HG02973 (cell line): ENCODE data around the gene ZPR1.
"Not testable (repeated sequence)": the region's sequence is repeated elsewhere in the genome, so short reads cannot be mapped to it uniquely, and the experiment has no call there.

ENCODE experiments used
- ATAC-seq: cut with Tn5 transposase; IDR thresholded peaks from one replicate; pipeline ENCODE4 v1.9.1; 2021; ENCODE audit warnings: moderate library complexity; ENCODE audit not compliant: unreplicated experiment

Gene ZPR1

DNA sequence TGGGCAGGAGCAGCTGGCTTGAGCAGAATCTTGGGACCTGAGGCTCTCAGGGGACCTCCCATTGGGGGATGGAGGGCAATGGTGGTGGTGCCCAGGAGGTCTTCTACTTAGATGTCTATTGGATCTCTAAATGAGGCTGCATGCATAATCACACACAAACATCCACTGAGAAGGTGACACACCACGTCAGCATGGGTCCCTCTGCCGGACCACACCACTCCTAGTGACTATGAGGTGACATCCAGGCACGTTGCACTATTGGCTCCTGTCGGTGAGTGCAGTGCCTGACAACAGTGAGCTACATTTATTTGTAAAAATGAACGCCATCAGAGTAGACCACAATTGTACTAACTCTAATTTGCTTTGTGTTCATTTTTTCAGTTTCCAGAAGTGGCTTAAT lies 37.6 kb upstream of the ZPR1 start:
- no peak for ATAC-seq

DNA sequence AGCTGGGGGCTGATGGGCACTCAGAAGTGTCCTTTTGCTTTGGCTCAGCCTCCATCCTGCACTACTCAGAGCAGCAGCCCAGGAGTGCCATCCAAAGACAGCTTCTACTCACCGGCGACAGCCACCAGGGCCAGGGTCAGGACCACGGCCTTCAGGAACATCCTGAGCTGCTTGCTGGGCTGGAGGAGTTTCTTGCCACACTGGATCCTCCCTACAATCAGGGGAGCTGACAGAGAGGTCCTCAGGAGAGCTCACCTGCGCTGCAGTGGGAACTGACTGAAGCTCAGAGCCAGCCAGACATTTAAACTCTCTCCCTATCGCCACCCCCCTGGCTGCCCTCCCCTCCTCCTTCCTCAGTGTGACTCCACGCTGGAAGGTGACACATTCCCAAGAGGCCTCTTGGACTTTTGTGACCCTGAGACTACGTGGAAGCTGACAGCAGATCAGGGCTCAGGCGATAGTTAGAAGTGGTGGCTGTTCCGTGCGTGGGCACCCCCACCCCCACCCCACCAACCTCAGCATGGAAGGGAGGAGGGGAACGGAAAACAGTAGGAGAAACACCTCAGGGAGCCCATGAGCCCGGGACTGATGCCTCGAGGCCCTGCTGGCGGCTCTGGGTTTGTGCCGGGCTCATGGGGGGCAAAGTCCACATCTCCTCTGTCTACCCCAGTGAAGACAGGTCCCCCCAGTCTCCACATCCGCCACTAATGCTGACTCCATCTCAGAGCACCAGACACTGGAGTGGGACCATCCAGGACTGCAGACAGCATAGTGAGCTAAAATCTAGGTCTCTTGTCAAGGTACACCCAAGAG lies 35.4 kb upstream of the ZPR1 start, which contains the start of gene APOA4:
Gene APOA4 (minus strand): TSS at position 274 of the 813 bp plus-strand sequence. CDS start 113 bp downstream, at position 161.
- ATAC-seq, result no peak

DNA sequence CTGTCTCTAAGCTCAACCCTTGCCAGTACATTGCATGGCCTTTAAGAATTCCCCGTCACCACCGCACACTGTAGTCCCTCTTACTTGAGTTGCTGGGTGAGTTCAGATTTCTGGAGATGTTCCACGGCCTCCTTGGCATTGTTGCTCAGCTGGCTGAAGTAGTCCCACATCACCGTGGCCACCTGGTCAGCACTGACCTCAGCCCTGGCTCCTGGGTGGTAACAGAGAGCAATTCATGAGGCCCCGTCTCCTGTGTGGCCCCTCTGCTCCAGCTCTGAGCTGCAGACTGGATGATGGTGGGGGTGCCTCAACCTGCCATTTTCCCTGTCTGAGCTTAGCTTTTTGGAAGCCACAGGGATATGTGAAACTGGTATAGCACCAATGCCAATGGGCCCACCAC lies 34.8 kb upstream of the ZPR1 start:
- no peak for ATAC-seq

DNA sequence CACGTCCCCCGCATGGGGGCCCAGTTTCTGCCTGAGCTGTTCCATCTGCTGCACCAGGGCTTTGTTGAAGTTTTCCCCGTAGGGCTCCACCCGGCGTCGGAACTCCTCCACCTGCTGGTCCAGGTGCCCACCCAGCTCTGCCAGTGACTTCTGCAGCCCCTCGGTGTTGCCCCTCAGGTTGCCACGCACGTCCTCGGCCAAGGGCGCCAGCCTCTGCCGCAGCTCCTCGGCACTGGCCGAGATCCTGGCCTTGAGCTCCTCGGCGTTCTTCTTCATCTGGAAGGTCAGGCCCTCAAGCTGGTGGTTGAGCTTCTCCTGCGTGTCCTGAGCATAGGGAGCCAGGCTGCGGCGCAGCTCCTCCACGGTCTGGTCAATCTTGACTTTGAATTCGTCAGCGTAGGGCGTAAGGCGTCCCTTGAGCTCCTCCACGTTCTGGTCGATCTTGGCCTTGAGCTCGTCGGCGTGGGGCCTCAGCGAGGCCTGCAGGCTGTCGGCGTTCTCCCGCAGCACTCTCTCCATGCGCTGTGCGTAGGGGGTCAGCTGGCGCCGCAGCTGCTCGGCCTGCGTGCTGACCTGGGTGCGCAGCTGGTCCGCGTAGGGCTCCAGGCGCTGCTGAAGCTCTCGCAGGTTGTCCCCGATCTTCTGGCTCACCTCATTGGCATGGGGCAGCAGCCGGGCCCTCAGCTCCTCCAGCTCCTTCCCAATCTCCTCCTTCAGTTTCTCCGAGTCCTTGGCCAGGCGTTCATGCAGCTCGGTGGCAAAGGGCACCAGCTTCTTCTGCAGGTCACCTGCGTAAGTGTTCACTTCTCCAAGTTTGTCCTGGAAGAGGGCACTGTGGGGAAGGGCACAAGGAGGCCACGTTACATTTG lies 33.5 kb upstream of the ZPR1 start:
- ATAC-seq, result no peak

DNA sequence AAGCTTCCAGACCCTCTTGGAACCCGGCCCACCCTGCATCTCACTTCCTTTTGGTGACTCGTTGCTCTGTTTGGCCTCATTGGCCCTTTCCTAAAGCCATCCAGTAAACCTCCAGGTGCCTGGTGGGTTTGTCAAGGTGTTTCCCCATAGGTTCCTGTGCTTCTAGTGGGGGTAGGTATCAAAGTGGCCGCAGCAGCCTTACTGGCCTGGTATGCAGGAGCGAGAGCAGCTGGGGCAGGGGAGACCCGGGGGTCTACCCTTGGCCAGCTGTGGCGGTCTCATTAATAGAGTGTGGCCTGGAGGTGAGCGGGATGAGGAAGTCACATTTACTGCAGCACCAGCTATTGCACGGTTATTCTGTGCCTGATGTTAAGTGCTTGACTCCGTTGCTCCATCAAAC lies 31.2 kb upstream of the ZPR1 start:
- ATAC-seq, result no peak

DNA sequence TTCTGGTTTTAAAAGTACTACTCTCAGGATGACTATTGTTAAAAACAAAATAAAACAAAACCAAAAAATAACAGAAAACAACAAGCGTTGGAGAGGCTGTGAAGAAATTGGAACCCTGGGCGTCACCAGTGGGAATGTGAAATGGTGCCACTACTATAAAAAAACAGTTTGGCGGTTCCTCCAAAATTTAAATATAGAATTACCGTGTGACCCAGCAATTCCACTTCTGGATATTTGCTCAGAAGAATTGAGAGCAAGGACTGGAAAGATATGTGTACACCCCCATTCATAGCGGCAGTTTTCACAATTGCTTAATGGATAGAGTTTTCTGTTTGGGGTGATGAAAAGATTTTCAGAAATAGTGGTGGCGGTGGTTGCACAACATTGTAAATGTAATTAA lies 26.7 kb upstream of the ZPR1 start:
- no peak for ATAC-seq

DNA sequence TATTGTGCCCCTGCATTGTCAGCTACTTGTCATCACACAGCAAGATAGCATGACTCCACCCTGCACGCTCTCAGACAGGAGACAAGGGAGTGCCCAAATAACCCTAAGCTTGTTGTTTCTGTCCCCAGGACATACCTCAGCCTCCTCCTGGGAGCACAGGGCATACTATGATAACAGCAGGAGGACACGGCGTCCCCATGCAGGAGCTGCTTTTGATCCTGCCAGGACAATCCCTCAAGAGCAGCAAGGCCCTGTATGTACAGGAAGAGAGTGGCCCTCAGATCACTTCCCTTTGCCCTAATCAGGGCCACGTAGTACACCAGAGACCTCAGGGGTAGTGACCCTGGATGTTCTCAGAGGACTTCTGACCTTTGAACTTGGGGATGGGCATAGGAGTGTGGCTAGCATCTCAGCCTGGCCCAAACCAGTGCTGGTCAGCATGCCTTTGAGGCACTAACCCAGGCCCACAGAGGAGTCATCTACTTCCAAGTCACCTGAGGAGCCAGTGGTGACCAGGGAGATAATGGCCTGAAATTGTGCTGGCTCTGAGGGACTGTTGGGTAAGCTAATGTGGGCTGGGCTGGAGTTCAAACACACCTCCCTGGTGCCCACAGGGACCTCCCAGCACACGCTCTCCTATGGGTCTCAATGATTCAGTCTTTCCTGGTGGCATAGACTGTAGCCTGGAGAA lies 26.1 kb upstream of the ZPR1 start:
- no peak for ATAC-seq

DNA sequence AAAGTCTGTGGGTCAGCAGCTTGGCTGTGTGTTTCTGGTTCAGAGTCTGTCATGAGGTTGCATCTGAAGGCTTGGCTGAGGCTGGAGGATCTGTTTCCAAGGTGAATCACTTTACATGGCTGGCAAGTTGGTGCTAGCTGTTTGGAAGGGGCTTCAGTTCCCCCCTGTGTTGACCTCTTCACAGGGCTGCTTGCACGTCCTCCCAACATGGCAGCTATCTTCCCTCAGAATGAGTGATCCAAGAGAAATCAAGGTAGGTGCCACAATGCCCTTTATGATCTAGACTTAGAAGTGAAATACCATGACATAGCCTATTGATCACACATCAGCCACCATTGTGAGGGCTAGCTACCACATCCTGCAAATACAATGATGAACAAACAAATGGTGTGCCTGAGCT lies 25.3 kb upstream of the ZPR1 start:
- no peak for ATAC-seq

DNA sequence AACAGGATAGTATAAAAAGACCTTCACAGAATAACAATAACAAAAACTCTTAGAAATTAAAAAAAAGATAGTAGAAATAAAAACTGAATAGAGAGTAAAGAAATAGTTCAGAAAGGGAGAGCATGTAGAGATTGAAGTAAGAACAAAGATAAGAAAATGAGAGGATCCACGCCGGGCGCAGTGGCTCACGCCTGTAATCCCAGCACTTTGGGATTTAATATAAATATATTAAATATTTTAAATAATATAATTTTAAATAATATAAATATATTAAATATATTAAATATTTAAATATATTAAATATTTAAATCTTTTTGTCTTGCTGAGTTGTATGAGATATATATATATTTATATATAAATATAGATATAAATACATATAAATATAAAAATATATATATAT lies 24.3 kb upstream of the ZPR1 start:
- ATAC-seq, result no peak

DNA sequence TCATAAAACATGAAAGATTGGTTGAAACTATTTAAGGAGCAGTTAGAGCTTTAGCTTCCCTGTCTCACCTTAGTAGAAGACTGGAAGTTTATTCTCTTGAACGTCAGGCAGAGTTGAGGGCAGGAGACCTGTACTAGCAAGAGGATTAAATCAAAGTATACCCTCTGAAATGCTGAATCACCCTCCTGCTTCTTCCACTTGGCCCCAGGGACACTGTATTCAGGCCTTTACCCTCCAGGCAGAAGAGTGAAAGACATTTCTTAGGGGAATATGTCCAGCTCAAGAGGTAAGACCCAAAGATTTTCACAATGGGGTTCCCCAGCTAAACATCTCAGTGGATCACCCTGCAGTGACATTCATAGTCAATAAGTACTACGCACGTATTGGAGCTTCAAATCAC lies 23.4 kb upstream of the ZPR1 start:
- no peak for ATAC-seq

DNA sequence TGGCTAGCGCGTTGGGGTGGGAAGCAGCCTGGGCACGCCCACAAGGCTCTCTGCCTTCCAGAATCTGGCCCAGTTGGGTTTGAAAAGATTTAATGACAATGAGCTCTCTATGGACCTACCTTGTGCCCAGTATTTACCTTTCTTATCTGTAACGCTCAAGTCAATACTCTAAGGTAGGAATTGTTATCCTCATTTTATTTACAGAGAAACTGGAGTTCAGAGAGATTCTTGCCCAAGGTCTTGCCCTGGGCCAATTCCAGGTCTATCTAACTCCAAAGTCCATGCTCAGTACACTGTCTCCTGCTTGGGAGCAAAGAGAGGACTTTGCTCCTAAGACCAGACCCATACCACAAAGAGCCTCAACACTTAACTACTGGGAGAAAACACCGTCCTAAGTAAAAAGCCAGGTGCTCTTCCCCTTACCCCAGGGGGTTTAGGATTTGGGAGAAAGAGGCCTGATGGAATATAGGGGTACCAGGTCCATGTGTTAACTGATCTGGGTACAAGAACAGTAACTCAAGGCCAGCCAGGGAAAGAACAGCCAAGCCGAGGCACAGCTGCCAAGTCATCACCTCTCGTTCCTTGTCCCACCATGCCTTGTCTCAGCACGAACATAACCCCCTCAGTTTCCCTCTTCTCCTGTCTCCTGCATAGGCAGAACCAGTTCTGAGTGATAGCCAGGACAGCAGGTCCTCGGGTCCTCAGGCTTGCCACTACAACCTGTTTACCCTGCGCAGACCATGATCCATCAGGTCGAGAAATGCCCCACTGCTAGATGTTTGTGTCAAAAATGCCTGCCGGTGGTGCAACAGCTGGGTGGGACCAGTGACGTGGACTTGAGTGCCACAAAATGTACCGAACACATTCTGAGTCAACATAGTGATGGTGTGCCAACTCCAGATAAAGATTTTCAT lies 20.7 kb upstream of the ZPR1 start:
- ATAC-seq, result no peak

DNA sequence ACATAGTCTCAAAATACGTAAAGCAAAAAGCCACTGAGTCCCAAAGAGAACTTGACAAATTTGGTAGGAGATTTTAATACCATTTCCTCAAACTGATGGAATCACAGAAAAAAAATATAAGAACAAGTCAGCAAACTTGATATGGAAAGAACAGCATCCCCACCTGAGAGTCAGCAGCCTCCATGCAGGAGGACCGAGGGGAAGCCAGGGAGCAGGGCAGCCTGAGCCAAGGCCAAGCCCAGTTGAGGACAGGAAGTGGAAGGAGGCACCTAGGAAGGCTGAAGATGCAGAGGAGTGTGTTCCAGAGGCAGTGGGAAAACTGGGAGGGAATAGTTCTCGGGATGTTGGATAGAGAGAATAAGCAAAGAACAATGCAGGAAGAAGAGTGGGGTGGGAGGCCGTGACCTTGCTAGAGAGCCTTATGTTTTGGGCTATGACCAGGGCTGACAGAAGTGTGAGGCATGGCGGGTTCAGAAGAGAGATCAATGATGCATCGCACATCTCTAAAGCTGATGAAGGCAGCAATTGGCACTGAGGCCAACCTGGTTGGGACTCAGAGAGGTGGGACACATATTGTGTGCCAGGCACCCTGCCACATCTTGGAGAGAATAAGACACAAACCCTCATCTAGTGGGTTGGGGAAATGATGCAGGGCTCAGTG lies 19.9 kb upstream of the ZPR1 start:
- no peak for ATAC-seq

DNA sequence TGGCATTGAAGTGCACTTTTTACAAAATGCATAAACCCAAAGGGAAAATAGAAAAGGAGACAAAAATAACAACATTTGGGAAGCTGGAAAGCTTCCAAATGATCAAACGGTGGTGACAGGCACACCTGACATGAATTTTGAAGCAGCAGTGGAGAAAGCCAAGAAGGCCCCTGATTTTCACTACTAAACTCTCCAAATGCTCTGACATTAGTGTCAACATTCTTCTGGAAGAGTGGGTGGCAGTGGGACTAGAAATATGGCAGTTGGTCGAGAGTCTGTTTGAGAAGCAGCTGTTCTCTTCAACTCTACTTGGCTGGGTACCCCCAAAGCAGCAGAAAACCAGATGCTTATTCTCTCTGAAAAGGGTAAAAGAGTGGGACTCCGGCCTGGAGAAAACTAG lies 16.2 kb upstream of the ZPR1 start:
- ATAC-seq, result no peak

DNA sequence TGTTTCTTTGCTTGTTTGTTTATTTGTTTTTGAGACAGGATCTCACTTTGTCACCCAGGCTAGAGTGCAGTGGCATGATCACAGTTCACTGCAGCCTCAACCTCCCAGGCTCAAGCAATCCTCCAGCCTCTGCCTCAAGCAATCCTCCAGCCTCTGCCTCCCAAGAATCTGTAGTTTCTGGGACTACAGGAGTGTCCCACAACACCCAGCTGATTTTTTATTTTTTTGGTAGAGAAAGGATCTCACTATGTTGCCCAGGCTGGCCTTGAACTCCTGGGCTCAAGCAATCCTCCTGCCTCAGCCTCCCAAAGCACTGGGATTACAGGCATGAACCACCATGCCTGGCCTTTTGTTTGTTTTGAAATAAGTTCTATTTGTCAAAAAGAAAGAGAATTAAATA lies 13.8 kb upstream of the ZPR1 start:
- not testable (repeated sequence) for ATAC-seq

DNA sequence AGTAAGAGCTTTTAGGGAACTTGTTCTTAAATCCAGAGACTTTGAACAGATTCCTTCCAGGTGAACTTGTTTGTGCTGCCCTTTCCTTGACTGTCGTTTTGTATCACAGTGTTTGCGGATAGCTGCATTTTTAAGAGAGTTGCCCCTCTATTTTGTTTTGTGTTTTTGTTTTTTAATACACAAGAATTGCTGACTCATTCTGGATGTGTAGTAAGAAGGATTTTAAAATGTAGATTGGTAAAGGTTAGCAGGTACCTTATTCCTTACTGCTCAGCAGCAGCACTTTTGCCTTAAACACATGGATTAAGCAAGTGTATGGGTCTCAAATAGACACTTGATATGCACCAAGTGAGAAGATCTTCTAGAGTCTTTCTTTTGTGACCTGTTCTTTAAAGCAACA lies 12.8 kb upstream of the ZPR1 start:
- no peak for ATAC-seq

DNA sequence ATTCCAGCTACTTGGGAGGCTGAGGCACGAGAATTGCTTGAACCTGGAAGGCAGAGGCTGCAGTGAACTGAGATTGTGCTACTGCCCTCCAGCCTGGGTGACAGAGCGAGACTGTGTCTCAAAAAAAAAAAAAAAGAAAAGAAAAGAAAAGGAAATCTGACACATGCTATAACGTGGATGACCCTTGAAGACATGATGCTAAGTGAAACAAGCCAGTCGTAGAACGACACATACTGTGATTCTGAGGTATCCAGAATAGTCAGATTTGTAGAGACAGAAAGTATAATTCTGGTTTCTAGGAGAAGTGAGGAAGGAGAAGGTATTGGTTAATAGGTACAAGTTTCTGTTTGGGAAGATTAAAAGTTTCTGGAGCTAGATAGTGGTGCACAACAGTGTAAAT lies 10.5 kb upstream of the ZPR1 start:
- no peak for ATAC-seq

DNA sequence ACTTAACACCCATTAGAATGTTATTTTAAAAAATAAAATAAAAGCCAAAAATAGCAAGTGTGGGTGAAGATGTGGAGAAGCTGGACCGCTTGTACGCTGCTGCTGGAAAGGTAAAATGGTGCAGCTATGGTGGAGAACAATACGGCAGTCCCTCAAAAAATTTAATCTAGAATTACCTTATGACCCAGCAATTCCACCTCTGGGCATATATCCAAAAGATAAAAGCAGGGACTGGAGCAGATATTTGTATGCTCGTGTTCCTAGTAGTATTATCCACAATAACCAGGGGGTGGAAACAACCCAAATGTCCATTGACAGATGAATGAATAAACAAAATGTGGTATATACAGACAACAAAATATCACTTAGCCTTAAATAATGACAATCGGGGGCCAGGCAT lies 10.0 kb upstream of the ZPR1 start:
- ATAC-seq, result no peak

DNA sequence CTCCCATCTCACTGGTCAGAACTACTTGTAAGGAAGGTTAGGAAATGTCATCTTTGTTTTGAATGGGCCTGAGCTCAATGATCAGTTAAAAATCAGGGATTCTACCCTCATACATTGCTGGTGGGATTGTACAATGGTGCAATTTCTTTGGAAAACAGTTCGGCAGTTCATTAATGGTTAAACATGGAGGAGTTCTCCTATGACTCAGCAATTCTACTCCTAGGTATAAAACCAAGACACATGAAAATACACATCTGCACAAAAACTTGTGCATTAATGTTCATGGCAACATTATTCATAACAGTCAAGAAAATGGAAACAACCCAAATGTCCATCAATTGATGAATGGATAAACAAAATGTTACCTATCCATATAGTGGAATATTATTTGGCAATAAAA lies 8.7 kb upstream of the ZPR1 start:
- no peak for ATAC-seq

DNA sequence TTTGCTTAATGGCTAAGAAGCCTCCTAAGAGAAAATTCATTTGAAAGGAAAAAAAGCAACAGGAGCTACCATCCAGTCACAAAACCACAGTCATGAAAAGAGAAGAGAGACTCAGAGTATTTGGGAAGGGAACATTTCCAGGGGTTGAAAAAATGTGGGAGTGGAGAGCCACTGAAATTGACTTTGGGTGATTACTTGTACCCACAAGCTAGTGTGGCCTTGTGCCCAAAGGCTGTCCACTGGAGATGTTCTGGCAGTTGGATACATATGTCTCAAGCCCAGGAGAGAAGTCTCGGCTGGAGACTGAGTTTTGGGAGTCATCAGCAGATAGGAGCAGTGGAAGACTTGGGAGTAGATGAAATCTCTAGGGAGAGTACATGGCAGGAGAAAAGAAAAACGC lies 7.0 kb upstream of the ZPR1 start:
- no peak for ATAC-seq

DNA sequence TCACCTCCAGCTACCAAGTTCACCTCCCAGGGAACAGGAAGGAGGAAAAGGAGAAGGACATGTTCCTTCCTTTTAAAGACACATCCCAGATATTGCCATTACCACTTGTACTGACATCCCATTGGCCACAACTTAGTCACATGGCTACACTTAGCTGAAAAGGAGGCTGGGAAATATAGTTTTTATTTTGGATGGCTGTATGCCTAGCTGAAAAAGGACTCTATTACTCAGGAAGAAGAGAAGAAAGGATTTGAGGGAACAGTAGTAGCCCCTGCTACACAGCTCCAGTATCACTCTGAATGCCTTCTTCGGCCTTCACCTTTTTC lies 5.9 kb upstream of the ZPR1 start:
- ATAC-seq, result no peak
